ENCODE measurements around the gene PSKH1. TPM values are rescaled to one million over a fixed set of nuclear protein-coding genes. Genes with fewer than 3 reads are reported as not detected.

The PSKH1 gene
- polyA plus RNA-seq, 2 of the 4 experiments (the other 2 are of a cell fraction), result 15.1 to 15.8 TPM

DNA sequence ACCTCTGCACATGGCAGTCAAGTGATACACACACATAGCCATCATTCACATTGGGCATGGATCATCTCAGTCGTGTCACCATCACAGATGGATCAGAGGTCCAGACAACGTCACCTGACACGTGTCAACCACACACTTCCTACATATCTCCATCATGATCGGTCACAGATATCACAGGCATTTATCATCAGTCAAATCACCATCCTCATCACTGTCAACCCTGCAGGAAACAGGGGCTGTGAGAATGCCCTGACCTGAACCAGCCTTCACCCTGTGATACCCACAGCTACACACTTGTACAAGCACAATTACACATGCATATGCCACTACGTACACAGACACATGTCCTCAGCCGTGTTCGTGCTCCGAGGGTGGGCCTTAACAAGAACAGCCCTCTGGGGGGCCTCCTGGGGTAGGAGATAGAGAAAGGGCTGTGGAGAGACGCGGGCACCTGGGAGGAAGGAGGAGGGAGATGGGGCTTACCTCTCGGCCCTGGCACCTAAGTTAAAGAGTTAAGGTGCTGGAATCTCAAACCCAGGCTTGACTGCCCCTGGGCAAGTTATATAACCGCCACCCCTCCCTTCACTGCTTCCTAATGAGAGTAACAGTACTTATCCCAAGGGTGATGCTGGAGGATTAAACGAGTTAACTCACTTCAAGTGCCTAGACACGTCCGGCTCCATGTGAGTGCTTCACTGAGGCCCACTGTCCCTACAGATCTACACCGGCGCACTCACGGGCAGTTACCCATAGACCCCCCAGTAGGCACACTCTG lies 74.3 kb downstream of the PSKH1 start:
- H3K4me2 ChIP-seq, result peak overlapping the region; percentile 89
- ChIA-PET POLR2A (no interaction called here), CTCF (interaction anchor here (0.7 to 1.6 kb wide), 4 partner anchors 19 to 73 kb away, joined by 3 to 4 read pairs (median 4); partner anchors contain the start of genes CTRL and PSMB10)
- ATAC-seq (peak in 1 of 2 experiments; percentile 4; a peak in 2 of 6 replicates), DNase-seq (ENCODE audit: low read depth in 1 of 2, low spot score in 1 of 2) (no peak), FAIRE-seq (no peak)
- WGBS (ENCODE audit: missing lambda C conversion rate), result 47% methylated on average over 16 of the region's 18 CpGs
- H3K27ac ChIP-seq, result peak overlapping the region; percentile 94 to 95
- TF ChIP-seq HEYL (CRISPR knock-in tag; IDR thresholded peaks at IDR 0.05) (no peak), MAFK (IDR thresholded peaks at IDR 0.05; ENCODE audit: partially characterized antibody) (no peak)
- H3K4me3 ChIP-seq, result peak overlapping the region; percentile 95
- no peaks in the 10 kb centered on the region for H3K9me3 ChIP-seq
- peaks cover 25% of the 10 kb centered on the region for H3K4me1 ChIP-seq

DNA sequence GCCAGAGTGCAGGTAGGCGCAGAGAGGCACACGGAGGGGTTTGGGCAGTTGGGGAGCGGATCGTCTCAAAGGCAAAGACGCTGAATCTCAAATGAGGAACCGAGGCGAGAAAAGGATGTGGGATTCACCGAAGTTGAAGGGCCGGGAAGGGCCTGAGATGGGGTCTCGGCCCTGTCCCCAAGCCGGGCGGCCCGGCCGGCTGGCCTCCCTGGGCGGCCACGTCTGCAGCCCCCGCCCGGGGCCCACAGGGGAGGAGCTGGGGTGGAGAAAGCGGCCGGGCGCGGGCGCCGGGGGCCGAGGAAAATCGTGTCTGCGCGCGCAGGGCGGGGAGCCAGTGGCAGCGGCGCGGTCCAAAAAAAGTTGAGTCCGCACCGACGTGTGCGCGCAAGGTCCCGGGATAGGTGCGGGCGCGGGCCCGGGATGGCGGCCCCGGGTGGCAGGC lies 74.9 kb downstream of the PSKH1 start:
- ChIA-PET POLR2A (no interaction called here), CTCF (no interaction called here)
- H3K27ac ChIP-seq, result peak overlapping the region; percentile 94 to 95
- DNase-seq (ENCODE audit: low read depth in 1 of 2, low spot score in 1 of 2) (peak in 1 of 2 experiments; percentile 36), FAIRE-seq (no peak), ATAC-seq (peak; percentile 21 to 48; a peak in 5 of 6 replicates)
- peak overlapping the region; percentile 89 for H3K4me2 ChIP-seq
- H3K4me3 ChIP-seq, result peak overlapping the region; percentile 95
- H3K4me1 ChIP-seq, result peaks cover 25% of the 10 kb centered on the region
- 0% methylated on average over 14 of the region's 45 CpGs for WGBS (ENCODE audit: missing lambda C conversion rate)
- TF ChIP-seq BHLHE40 (IDR thresholded peaks at IDR 0.05; ENCODE audit: low read depth, low read length), result no peak
- peak; percentile 54; the same call in 1 of the 2 replicates for TF ChIP-seq TFCP2L1 (CRISPR knock-in tag; IDR thresholded peaks at IDR 0.05)
- H3K9me3 ChIP-seq, result no peaks in the 10 kb centered on the region

- ATAC-seq (peak; percentile 83 to 88), DNase-seq (ENCODE audit: low read depth in 1 of 2, low spot score in 1 of 2) (peak; percentile 78 to 84), FAIRE-seq (no peak)
- peak within 1 kb of the TSS; percentile 95 for H3K4me3 ChIP-seq
- H3K9me3 ChIP-seq, result no peaks in the 10 kb centered on the region
- WGBS (ENCODE audit: missing lambda C conversion rate), result 18% methylated on average over 18 of the region's 78 CpGs
- H3K4me2 ChIP-seq, result peak within 1 kb of the TSS; percentile 89
- TF ChIP-seq FOSL2 (IDR thresholded peaks at IDR 0.05) (no peak), FOSL2 (CRISPR knock-in tag; IDR thresholded peaks at IDR 0.05) (0 out of 2 replicates have a peak, but pooled peaks have one; percentile 43), KDM1A (IDR thresholded peaks at IDR 0.05; ENCODE audit: low read depth) (peak; percentile 82; the same call in 1 of the 2 replicates), MAZ (IDR thresholded peaks at IDR 0.05; ENCODE audit: borderline replicate concordance, low read depth, low read length) (peak; percentile 62; the same call in 1 of the 2 replicates), ZFP36 (IDR thresholded peaks at IDR 0.05; ENCODE audit: borderline replicate concordance, partially characterized antibody) (peak; percentile 99), ZSCAN20 (CRISPR knock-in tag; IDR thresholded peaks at IDR 0.05) (no peak), BCL3 (IDR thresholded peaks at IDR 0.05) (peak; percentile 31; the same call in 1 of the 3 replicates), NPAS2 (CRISPR knock-in tag; IDR thresholded peaks at IDR 0.05; ENCODE audit: borderline replicate concordance) (no peak), PHF8 (IDR thresholded peaks at IDR 0.05; ENCODE audit: borderline replicate concordance, low read depth) (peak; percentile 75; the same call in 1 of the 2 replicates), MAX (IDR thresholded peaks at IDR 0.05) (peak; percentile 20; the same call in 1 of the 2 replicates), JUN (IDR thresholded peaks at IDR 0.05) (peak; percentile 40 to 88; a peak in 3 of 5 replicates), POLR2A (IDR thresholded peaks at IDR 0.05; ENCODE audit: low read length) (peak; percentile 74), ZNF302 (CRISPR knock-in tag; IDR thresholded peaks at IDR 0.05) (no peak)
- ChIA-PET POLR2A (no interaction called here), CTCF (interaction anchor here (0.6 to 1.3 kb wide), 2 partner anchors 49 to 72 kb away, joined by 3 to 4 read pairs; no protein-coding TSS in a partner anchor)
- H3K27ac ChIP-seq, result peak within 1 kb of the TSS; percentile 94 to 95
- H3K4me1 ChIP-seq, result peaks cover 25% of the 10 kb centered on the region
Measured at GRCh38 chr16:67968400-67969253, 75.6 kb downstream of the PSKH1 start, which contains the start of gene SLC12A4. TSS of gene SLC12A4 (minus strand) at chr16:67968637. CDS start at chr16:67968553, 84 bp downstream.
